HAP-1 (cell line): ENCODE measurements around the gene MYL11.
"Not testable (repeated sequence)": the region's sequence is repeated elsewhere in the genome, so short reads cannot be mapped to it uniquely, and the experiment has no call there.

Experiments
- DNase-seq, 2 experiments: peaks; one replicate each; pipeline ENCODE4 v3.0.0-alpha.2; 2016 to 2020; ENCODE audit warnings: low spot score in 2 of 2
- H3K27me3 ChIP-seq: fragments of 250-450 bp; sonication (Bioruptor Pico); 2 replicates; pipeline ENCODE4 v1.5.1; 2020; ENCODE audit warnings: low read depth, mild to moderate bottlenecking, moderate library complexity
- H3K36me3 ChIP-seq: fragments of 250-450 bp; sonication (Bioruptor Pico); replicated peaks from 2 replicates; pipeline ENCODE4 v1.5.1; 2020; ENCODE audit warnings: mild to moderate bottlenecking
- H3K4me1 ChIP-seq: fragments of 250-450 bp; sonication (Bioruptor Pico); 2 replicates; pipeline ENCODE4 v1.5.1; 2020; ENCODE audit warnings: mild to moderate bottlenecking
- H3K4me3 ChIP-seq: fragments of 250-450 bp; sonication (Bioruptor Pico); 2 replicates; pipeline ENCODE4 v1.5.1; 2020; ENCODE audit warnings: mild to moderate bottlenecking, moderate library complexity
- H3K9me3 ChIP-seq: fragments of 250-450 bp; sonication (Bioruptor Pico); 2 replicates; pipeline ENCODE4 v1.5.1; 2020; ENCODE audit warnings: mild to moderate bottlenecking, moderate library complexity
- in situ Hi-C: fragments of 300-500 bp; cut with MboI; formaldehyde crosslinking; loops from 3 replicates; pipeline ENCODE4 v1.14.3; 2020; ENCODE audit warnings: low sequenced_read_pairs, inconsistent platforms, mixed read lengths

The MYL11 gene

DNA sequence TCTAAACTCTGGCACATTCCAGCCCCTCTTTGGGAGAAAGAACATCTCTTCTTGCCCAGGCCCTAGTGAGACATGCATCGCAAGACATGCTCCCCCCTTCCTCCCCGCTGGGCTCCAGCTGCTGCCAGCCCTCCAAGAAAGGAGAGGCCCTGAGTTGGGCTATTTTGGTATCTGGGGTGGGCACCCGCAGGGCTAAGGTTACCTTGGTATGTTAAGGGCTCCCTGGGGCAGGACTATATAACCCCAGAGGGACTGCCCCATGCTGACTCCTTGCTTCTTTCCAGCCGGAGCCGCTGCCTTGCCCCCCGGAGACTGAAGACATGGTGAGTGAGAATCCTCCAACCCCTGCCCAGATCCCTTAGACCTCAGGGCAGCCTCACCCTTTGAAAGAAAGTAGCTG lies at the start of gene MYL11:
TSS of gene MYL11 (plus strand) at position 265 of the 400 bp plus-strand sequence. CDS start at position 321, 56 bp downstream.
- no peaks in the 10 kb centered on the region for H3K9me3 ChIP-seq
- H3K4me3 ChIP-seq = no peak within 1 kb of the TSS
- H3K4me1 ChIP-seq = peaks cover 15% of the 10 kb centered on the region
- no peaks in the 10 kb centered on the region for H3K27me3 ChIP-seq
- in situ Hi-C loops = no loop called here
- DNase-seq = no peak
- H3K36me3 ChIP-seq = no peaks in the 10 kb centered on the region

GRCh38 chr16:30334473-30334989 lies 40.1 kb upstream of the MYL11 start:
- in situ Hi-C loops, H3K9me3 ChIP-seq, H3K27me3 ChIP-seq, H3K36me3 ChIP-seq, H3K4me1 ChIP-seq: not testable (repeated sequence)
- peak; percentile 54 to 86 for DNase-seq
- H3K4me3 ChIP-seq = peak overlapping the region; percentile 95

GRCh38 chr16:30335028-30335597 lies 39.5 kb upstream of the MYL11 start:
- H3K36me3 ChIP-seq, H3K27me3 ChIP-seq, H3K9me3 ChIP-seq, H3K4me1 ChIP-seq, in situ Hi-C loops: not testable (repeated sequence)
- DNase-seq = peak; percentile 50 to 90
- H3K4me3 ChIP-seq = peak overlapping the region; percentile 95

GRCh38 chr16:30335598-30336474 lies 38.8 kb upstream of the MYL11 start:
- in situ Hi-C loops = no loop called here
- no peak for DNase-seq
- H3K9me3 ChIP-seq = no peaks in the 10 kb centered on the region
- H3K4me1 ChIP-seq = no peaks in the 10 kb centered on the region
- H3K36me3 ChIP-seq = no peaks in the 10 kb centered on the region
- peak overlapping the region; percentile 95 for H3K4me3 ChIP-seq
- H3K27me3 ChIP-seq = no peaks in the 10 kb centered on the region

DNA sequence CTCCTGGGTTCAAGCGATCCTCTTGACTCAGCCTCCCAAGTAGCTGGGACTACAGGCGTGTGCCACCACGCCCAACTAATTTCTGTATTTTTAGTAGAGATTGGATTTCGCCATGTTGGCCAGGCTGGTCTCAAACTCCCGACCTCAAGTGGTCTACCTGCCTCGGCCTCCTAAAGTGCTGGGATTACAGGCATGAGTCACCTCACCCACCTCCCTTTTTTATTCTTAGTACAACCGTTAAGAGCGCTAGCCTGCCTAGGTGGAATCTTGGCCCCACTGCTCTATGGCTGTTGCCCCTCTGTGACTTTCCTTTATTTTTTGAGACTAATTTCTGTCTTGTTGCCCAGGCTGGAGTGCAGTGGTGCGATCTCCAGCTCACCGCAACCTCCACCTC lies 36.6 kb upstream of the MYL11 start:
- H3K4me3 ChIP-seq, DNase-seq, in situ Hi-C loops, H3K27me3 ChIP-seq, H3K9me3 ChIP-seq, H3K4me1 ChIP-seq, H3K36me3 ChIP-seq: not testable (repeated sequence)

DNA sequence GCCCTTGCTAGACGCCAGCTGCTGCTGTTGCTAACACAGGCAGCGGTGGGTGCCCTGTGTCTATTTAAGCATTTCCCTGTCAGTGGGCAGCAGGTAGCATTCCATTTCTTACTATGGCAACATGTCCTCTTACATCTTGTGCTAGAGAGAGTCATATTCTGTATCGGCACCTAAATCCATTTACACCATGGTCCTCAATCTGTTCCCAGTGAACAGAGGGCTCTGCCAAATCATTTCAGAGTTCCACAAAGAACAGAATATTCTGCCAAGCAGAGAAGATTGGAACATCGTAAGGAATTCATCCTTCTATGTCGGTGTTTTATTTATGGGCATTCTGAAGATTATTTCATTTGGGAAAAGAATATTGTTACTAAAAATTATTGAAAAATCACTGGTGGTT lies 35.9 kb upstream of the MYL11 start:
- H3K27me3 ChIP-seq, DNase-seq, H3K9me3 ChIP-seq, H3K36me3 ChIP-seq, H3K4me3 ChIP-seq, in situ Hi-C loops, H3K4me1 ChIP-seq: not testable (repeated sequence)

DNA sequence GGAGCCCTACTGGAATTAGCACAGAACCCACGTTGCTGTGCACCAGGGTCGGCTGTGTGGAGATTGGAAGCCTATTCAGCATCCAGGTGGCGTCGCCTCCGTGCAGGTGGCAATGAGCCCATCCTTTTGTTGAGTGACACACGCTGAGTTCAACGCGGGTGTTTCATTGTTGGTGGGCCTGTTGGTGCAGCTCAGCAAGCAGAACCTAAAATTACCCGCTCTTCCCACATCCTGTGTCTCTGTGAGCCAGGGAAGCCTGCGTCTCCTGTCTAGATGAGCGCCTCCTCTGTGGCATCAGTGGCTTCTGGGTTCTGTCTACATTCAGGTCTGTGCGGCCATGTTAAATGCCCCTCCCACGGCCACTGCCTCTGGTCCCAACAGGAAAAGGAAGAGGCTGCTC lies 34.0 kb upstream of the MYL11 start:
- DNase-seq = no peak
- Histone ChIP-seq H3K4me1 (no peaks in the 10 kb centered on the region), H3K36me3 (no peaks in the 10 kb centered on the region), H3K27me3 (no peaks in the 10 kb centered on the region), H3K9me3 (no peaks in the 10 kb centered on the region), H3K4me3 (no peak overlapping the region)
- in situ Hi-C loops = no loop called here

- H3K4me1 ChIP-seq, H3K4me3 ChIP-seq, DNase-seq, H3K9me3 ChIP-seq, in situ Hi-C loops, H3K27me3 ChIP-seq, H3K36me3 ChIP-seq: not testable (repeated sequence)
Observed at GRCh38 chr16:30341971-30342370, 32.6 kb upstream of the MYL11 start.

DNA sequence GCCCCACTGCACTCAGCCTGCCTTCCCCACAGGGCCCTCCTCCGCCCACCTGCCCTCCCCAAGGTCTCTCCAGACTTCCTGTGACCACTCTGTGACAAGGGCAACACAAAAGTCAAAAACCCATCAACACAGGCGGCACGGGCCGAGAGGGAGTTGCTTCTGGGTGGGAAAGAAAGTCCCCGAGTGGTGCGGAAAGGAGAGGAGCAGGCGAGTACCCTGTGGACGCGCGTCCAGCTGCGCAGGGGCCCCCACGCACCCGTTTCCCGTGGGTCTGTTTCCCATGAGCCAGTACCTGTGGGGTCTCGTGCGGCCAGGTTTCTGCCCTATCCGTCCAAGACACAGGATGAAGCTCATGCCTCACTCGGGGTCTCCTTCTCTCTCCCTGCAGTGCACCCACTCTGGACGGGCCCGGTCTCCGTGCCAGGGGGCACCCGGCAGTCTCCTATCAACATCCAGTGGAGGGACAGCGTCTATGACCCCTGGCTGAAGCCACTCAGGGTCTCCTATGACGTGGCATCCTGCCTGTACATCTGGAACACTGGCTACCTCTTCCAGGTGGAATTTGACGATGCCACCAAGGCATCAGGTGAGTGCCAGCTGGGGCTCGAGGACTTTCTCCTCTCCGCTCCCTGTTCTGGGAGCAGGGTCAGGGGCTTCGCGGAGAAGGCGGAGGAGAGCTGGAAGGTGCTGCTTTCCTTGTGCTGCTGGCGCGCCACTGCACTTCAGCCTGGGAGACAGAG lies 31.7 kb upstream of the MYL11 start:
- in situ Hi-C loops = no loop called here
- no peak for DNase-seq
- Histone ChIP-seq H3K4me1 (no peaks in the 10 kb centered on the region), H3K36me3 (no peaks in the 10 kb centered on the region), H3K4me3 (no peak overlapping the region), H3K27me3 (no peaks in the 10 kb centered on the region), H3K9me3 (no peaks in the 10 kb centered on the region)

GRCh38 chr16:30343491-30343820 lies 31.1 kb upstream of the MYL11 start:
- H3K4me3 ChIP-seq, H3K9me3 ChIP-seq, DNase-seq, H3K36me3 ChIP-seq, H3K27me3 ChIP-seq, in situ Hi-C loops, H3K4me1 ChIP-seq: not testable (repeated sequence)

DNA sequence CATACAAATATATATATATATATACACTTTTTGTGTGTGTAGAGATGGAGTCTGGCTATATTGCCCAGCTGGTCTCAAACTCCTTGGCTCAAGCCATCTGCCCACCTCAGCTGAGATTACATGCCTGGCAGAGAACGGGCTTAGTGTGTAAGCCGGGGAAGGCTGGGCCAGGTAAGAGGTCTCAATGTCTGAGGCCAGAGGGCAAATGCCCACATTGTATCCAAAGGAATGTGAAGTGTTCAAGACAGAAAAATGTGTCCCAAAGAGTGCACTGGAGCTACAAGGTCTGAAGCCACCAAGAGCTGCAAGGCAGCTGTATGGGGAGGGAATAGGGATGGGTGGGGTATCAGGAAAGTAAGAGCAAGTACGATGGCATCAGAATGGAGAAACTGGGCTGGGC lies 28.3 kb upstream of the MYL11 start:
- in situ Hi-C loops = no loop called here
- no peak for DNase-seq
- Histone ChIP-seq H3K9me3 (no peaks in the 10 kb centered on the region), H3K36me3 (peaks cover 12% of the 10 kb centered on the region), H3K4me1 (no peaks in the 10 kb centered on the region), H3K27me3 (no peaks in the 10 kb centered on the region), H3K4me3 (no peak overlapping the region)

DNA sequence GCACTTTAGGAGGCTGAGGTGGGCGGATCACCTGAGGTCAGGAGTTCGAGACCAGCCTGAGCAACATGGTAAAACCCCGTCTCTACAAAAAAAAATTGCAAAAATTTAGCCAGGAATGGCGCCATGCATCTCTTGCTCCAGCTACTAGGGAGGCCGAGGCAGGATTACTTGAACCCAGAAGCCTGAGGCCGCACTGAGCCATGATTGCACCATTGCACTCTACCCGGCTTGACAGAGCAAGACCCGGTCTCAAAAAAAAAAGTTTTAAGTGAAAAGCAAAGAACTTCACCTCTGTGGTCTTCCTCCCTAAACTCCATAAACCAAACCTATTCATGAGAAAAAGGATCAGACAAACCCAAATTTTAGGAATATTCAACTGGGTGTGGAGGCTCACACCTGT lies 26.5 kb upstream of the MYL11 start:
- no peak for DNase-seq
- Histone ChIP-seq H3K4me3 (no peak overlapping the region), H3K27me3 (no peaks in the 10 kb centered on the region), H3K9me3 (no peaks in the 10 kb centered on the region), H3K36me3 (peaks cover 30% of the 10 kb centered on the region), H3K4me1 (no peaks in the 10 kb centered on the region)
- in situ Hi-C loops = no loop called here

DNA sequence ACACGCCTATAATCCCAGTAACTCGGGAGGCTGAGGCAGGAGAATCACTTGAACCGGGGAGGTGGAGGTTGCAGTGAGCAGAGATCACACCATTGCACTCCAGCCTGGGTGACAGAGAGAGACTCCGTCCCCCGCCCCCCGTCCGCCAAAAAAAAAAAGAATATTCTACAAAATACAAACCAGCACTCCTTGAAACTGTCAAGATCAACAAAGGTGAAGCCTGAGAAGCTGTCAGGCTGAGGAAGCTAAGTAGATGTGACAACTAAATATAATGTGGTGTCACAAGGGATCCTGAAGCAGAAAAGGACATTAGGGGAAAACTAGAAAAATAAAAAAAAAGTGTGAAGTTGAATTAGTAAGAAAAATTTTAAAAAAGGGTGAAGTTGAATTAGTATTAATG lies 25.7 kb upstream of the MYL11 start:
- in situ Hi-C loops = no loop called here
- no peak for DNase-seq
- peaks cover 38% of the 10 kb centered on the region for H3K36me3 ChIP-seq

GRCh38 chr16:30349675-30350074 lies 24.9 kb upstream of the MYL11 start:
- peaks cover 39% of the 10 kb centered on the region for H3K36me3 ChIP-seq
- H3K4me1 ChIP-seq = peaks cover 5% of the 10 kb centered on the region
- no peak overlapping the region for H3K4me3 ChIP-seq
- no peaks in the 10 kb centered on the region for H3K27me3 ChIP-seq
- H3K9me3 ChIP-seq = no peaks in the 10 kb centered on the region
- in situ Hi-C loops = no loop called here
- DNase-seq = no peak

More for the DNA sequence above, 25.7 kb upstream of the MYL11 start:
- no peak overlapping the region for H3K4me3 ChIP-seq
- H3K27me3 ChIP-seq = no peaks in the 10 kb centered on the region
- no peaks in the 10 kb centered on the region for H3K9me3 ChIP-seq
- peaks cover 1% of the 10 kb centered on the region for H3K4me1 ChIP-seq
